Mucosa of stomach (tissue), 1 donor: Measurements from ENCODE around the gene CYB5B.

Source experiments
- H3K27me3 ChIP-seq: one replicate; pipeline ENCODE4 v1.7.0; 2013; ENCODE audit warnings: mild to moderate bottlenecking, low read length; ENCODE audit not compliant: control insufficient read depth, insufficient read depth
- H3K36me3 ChIP-seq: one replicate; pipeline ENCODE4 v1.7.0; 2013; ENCODE audit warnings: low read length; ENCODE audit not compliant: control insufficient read depth, insufficient read depth
- H3K4me1 ChIP-seq: one replicate; pipeline ENCODE4 v1.7.0; 2013; ENCODE audit warnings: mild to moderate bottlenecking, low read length; ENCODE audit not compliant: control insufficient read depth, insufficient read depth
- H3K4me3 ChIP-seq: one replicate; pipeline ENCODE4 v1.7.0; 2013; ENCODE audit warnings: low read length
- H3K9ac ChIP-seq: one replicate; pipeline ENCODE4 v1.7.0; 2013; ENCODE audit warnings: mild to moderate bottlenecking, low read length, moderate library complexity
- H3K9me3 ChIP-seq: one replicate; pipeline ENCODE4 v1.7.0; 2013; ENCODE audit warnings: mild to moderate bottlenecking, low read length, moderate library complexity; ENCODE audit not compliant: control insufficient read depth
- donor health status: Pancreatic carcinoma.

CYB5B gene

DNA sequence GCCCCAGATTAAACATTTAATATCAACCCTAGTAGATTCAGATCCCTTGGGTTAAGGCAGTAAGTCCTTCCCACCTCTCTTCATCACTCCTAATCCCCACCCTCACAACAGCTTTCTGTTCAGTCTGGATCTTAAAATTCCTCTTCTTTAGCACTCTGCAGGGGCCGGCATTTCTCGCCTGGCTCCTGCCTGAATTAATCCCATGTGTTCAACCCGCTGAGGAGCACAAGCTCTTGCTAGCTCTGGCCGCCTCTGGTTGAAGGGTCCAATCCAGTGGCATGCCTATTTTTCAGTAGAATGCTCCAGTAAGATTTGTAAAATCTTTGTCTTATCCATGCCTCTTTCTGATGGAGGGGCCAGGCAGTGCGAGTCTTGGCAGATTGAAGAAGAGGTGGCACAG lies 59.2 kb downstream of the CYB5B start:
- no peaks in the 10 kb centered on the region for H3K27me3 ChIP-seq
- no peaks in the 10 kb centered on the region for H3K36me3 ChIP-seq
- H3K9me3 ChIP-seq, result no peaks in the 10 kb centered on the region
- no peak overlapping the region for H3K4me3 ChIP-seq
- H3K4me1 ChIP-seq, result peaks cover 7% of the 10 kb centered on the region
- H3K9ac ChIP-seq, result no peak overlapping the region

- Histone ChIP-seq H3K4me3 (no peak overlapping the region), H3K36me3 (no peaks in the 10 kb centered on the region), H3K4me1 (peaks cover 7% of the 10 kb centered on the region), H3K9ac (no peak overlapping the region), H3K27me3 (no peaks in the 10 kb centered on the region), H3K9me3 (no peaks in the 10 kb centered on the region)
These were observed 60.9 kb downstream of the CYB5B start for GRCh38 chr16:69485361-69485760.

- no peak overlapping the region for H3K9ac ChIP-seq
- H3K9me3 ChIP-seq, result no peaks in the 10 kb centered on the region
- H3K36me3 ChIP-seq, result no peaks in the 10 kb centered on the region
- peaks cover 7% of the 10 kb centered on the region for H3K4me1 ChIP-seq
- H3K27me3 ChIP-seq, result no peaks in the 10 kb centered on the region
- no peak overlapping the region for H3K4me3 ChIP-seq
These were observed 61.4 kb downstream of the CYB5B start for GRCh38 chr16:69485816-69486215.

GRCh38 chr16:69486272-69486671 lies 61.9 kb downstream of the CYB5B start:
- Histone ChIP-seq H3K9me3 (no peaks in the 10 kb centered on the region), H3K4me1 (peaks cover 7% of the 10 kb centered on the region), H3K9ac (no peak overlapping the region), H3K36me3 (no peaks in the 10 kb centered on the region), H3K4me3 (no peak overlapping the region), H3K27me3 (no peaks in the 10 kb centered on the region)

DNA sequence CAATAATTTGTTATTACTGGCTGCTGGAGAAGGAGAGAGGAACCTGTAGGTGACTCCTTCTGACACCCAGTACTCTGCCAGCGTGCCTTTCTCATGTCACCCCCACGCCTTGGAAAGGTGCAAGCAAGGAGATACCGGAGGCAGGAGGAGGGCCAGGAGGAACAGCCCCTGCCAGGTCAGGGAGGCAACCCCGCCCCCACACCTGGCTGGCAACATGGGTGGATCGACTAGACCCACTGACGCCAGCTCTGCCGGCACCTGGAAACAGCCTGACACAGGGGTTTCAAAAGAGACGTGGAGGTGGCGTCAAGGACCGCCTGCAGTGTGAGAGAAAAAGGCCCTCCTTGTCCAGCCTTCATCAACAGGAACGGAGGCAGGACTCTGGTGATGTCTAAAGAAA lies 62.3 kb downstream of the CYB5B start:
- no peak overlapping the region for H3K4me3 ChIP-seq
- H3K36me3 ChIP-seq, result no peaks in the 10 kb centered on the region
- no peaks in the 10 kb centered on the region for H3K9me3 ChIP-seq
- no peak overlapping the region for H3K9ac ChIP-seq
- H3K27me3 ChIP-seq, result no peaks in the 10 kb centered on the region
- peaks cover 7% of the 10 kb centered on the region for H3K4me1 ChIP-seq

DNA sequence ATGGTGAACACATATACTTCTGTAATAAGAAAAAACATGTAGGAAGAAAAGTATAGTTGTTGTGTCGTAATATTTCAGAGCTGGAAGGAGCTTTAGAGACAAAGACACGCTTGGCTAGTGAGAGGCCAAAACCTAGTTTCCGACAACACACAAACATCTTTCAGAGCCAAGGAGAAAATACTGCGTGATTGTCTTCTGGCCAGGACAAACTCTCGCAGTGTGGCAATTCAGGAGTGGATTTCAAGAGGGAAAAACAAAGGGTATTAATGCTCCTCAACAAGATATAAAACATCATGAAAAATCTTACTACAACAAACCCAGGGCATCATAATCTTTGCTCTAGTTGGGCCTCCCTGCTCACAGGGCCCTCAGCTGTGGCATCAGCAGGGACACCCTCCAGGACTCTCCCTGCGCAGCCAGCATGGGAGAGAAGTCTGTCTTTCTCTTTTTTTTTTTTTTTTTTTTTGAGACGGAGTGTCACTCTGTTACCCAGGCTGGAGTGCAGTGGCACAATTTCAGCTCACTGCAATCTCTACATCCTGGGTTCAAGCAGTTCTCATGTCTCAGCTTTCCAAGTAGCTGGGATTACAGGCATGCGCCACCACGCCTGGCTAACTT lies 66.4 kb downstream of the CYB5B start:
- no peaks in the 10 kb centered on the region for H3K36me3 ChIP-seq
- H3K4me3 ChIP-seq, result no peak overlapping the region
- H3K9ac ChIP-seq, result no peak overlapping the region
- no peaks in the 10 kb centered on the region for H3K4me1 ChIP-seq
- no peaks in the 10 kb centered on the region for H3K27me3 ChIP-seq
- no peaks in the 10 kb centered on the region for H3K9me3 ChIP-seq

DNA sequence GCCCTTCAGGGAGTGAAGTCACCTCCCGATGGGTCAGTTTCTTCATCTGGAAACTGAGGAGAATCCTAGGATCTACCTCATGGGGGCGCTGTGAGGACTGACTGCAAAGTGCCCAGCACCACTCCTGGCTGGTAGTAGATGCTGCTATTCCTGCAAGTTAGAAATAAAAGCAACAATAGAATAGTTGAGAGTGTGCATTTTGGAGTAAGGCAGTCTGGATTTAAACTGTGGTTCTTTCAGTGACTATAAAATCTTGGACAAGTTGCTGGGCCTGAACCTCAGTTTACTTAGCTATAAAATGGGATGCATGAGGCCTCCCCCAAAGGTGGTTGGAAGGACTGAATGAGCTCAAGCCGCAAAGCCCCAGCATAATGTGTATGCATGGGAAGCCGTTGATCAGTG lies 70.6 kb downstream of the CYB5B start:
- Histone ChIP-seq H3K4me1 (peaks cover 6% of the 10 kb centered on the region), H3K27me3 (no peaks in the 10 kb centered on the region), H3K9ac (no peak overlapping the region), H3K9me3 (no peaks in the 10 kb centered on the region), H3K36me3 (no peaks in the 10 kb centered on the region), H3K4me3 (no peak overlapping the region)

DNA sequence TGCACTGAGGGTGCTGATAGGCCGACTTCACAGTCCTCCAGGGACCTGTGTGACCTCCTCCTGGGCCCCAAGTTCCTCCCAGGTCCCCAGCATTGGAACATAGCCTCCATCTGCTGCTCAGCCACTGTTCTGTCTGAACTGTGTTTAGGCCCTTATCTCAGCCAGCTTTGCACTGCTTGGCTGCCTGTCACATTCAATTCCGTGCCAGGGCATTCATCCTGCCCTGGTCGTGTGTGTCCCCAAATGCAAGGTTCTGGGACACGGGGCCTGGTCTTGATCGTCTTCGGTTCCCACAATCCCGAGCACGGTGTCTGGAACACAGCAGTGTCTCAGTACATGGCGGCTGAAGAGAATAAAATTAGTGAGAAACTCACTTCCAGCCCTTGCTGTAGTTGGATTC lies 71.4 kb downstream of the CYB5B start:
- Histone ChIP-seq H3K9ac (no peak overlapping the region), H3K36me3 (no peaks in the 10 kb centered on the region), H3K9me3 (no peaks in the 10 kb centered on the region), H3K27me3 (no peaks in the 10 kb centered on the region), H3K4me1 (peaks cover 6% of the 10 kb centered on the region), H3K4me3 (no peak overlapping the region)

DNA sequence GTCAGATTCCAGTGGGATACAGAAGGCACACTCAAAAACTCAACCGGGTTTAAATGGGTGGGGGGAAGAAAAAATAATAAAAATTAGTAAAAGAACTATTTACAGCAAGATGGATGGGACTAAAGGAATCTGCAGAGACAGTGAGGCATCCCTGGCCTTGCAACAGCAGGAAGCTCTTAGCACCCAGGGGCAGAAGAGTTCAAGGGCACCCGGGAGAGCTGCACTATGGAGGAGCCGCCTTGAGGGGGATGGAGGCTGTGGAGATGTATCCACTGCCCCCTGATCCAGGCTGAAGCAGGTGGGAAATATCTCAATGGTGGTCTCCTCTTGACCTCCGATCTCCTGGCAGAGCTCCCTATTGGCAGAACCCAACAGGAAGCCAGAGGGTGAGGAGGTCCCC lies 72.0 kb downstream of the CYB5B start:
- Histone ChIP-seq H3K27me3 (no peaks in the 10 kb centered on the region), H3K9me3 (no peaks in the 10 kb centered on the region), H3K9ac (no peak overlapping the region)

GRCh38 chr16:69496896-69497295 lies 72.5 kb downstream of the CYB5B start:
- Histone ChIP-seq H3K4me1 (peaks cover 6% of the 10 kb centered on the region), H3K27me3 (no peaks in the 10 kb centered on the region), H3K36me3 (no peaks in the 10 kb centered on the region), H3K9ac (no peak overlapping the region), H3K4me3 (no peak overlapping the region), H3K9me3 (no peaks in the 10 kb centered on the region)

More for the DNA sequence above, 72.0 kb downstream of the CYB5B start:
- Histone ChIP-seq H3K4me1 (peaks cover 6% of the 10 kb centered on the region), H3K4me3 (no peak overlapping the region), H3K36me3 (no peaks in the 10 kb centered on the region)

- H3K36me3 ChIP-seq, result no peaks in the 10 kb centered on the region
- H3K9ac ChIP-seq, result no peak overlapping the region
- H3K4me3 ChIP-seq, result no peak overlapping the region
- no peaks in the 10 kb centered on the region for H3K27me3 ChIP-seq
- peaks cover 6% of the 10 kb centered on the region for H3K4me1 ChIP-seq
- no peaks in the 10 kb centered on the region for H3K9me3 ChIP-seq
These were observed 73.6 kb downstream of the CYB5B start for GRCh38 chr16:69497876-69498596.

GRCh38 chr16:69498926-69499325 lies 74.5 kb downstream of the CYB5B start:
- Histone ChIP-seq H3K36me3 (no peaks in the 10 kb centered on the region), H3K9me3 (no peaks in the 10 kb centered on the region), H3K4me1 (peaks cover 6% of the 10 kb centered on the region)

More at GRCh38 chr16:69498926-69499325, 74.5 kb downstream of the CYB5B start:
- Histone ChIP-seq H3K4me3 (no peak overlapping the region), H3K9ac (no peak overlapping the region), H3K27me3 (no peaks in the 10 kb centered on the region)
